PFSK-1 (cell line): Measurements from ENCODE around the gene RPL31.

Experiments
- FOXP2 ChIP-seq: optimal IDR thresholded peaks from 2 replicates; pipeline ENCODE3; 2011; ENCODE audit warnings: borderline replicate concordance, control low read depth, inconsistent platforms; ENCODE audit not compliant: insufficient read depth; ENCODE audit errors: extremely low read length, extremely low read depth
- POLR2AphosphoS5 ChIP-seq: IDR thresholded peaks from 2 replicates; pipeline ENCODE4 v1.6.1; 2012; ENCODE audit warnings: low read depth, mild to moderate bottlenecking, control low read depth, low read length, moderate library complexity
- SIN3A ChIP-seq: IDR thresholded peaks from 2 replicates; pipeline ENCODE4 v1.6.1; 2012; ENCODE audit warnings: mild to moderate bottlenecking, low read length, moderate library complexity, borderline replicate concordance; ENCODE audit not compliant: insufficient read depth
- TF ChIP-seq, protein P1 (sequence below), 2 experiments: IDR thresholded peaks; 2 replicates each; pipeline versions ENCODE4 v1.6.1 to v1.8.0; 2011 to 2012; ENCODE audit warnings: low read depth in 2 of 2, low read length in 2 of 2, control low read depth in 1 of 2, inconsistent platforms in 1 of 2, mild to moderate bottlenecking in 1 of 2, moderate library complexity in 1 of 2; ENCODE audit not compliant: insufficient read depth in 1 of 2

DNA sequence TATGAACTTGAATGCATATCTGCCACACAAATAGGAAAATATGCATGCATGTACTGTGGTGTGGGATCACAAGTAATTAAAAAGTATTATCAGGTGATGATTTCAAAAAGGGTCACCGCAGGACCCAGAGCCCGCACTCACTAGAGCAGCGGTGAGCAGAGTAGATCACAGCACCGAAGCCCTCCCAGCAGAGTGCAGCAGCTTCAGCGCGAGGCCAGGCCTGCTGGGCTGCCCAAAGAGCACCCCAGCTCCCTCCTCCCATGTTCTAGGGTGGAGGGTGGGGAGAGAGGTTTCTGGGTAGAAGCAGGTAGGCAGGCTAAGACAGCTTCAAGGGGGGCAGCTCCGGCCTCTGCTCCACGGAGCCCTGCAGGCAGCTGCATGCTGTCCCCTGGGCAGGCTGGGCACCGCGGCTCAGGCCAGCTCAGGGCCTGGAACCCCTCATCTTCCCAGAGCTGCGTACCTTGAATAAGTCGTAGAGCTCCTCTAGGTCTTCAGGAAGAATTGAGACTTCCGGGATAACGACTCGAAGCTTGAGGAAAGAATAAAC, 24.9 kb downstream of the RPL31 start:
- TF ChIP-seq, protein P1, sequence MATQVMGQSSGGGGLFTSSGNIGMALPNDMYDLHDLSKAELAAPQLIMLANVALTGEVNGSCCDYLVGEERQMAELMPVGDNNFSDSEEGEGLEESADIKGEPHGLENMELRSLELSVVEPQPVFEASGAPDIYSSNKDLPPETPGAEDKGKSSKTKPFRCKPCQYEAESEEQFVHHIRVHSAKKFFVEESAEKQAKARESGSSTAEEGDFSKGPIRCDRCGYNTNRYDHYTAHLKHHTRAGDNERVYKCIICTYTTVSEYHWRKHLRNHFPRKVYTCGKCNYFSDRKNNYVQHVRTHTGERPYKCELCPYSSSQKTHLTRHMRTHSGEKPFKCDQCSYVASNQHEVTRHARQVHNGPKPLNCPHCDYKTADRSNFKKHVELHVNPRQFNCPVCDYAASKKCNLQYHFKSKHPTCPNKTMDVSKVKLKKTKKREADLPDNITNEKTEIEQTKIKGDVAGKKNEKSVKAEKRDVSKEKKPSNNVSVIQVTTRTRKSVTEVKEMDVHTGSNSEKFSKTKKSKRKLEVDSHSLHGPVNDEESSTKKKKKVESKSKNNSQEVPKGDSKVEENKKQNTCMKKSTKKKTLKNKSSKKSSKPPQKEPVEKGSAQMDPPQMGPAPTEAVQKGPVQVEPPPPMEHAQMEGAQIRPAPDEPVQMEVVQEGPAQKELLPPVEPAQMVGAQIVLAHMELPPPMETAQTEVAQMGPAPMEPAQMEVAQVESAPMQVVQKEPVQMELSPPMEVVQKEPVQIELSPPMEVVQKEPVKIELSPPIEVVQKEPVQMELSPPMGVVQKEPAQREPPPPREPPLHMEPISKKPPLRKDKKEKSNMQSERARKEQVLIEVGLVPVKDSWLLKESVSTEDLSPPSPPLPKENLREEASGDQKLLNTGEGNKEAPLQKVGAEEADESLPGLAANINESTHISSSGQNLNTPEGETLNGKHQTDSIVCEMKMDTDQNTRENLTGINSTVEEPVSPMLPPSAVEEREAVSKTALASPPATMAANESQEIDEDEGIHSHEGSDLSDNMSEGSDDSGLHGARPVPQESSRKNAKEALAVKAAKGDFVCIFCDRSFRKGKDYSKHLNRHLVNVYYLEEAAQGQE (IDR thresholded peaks at IDR 0.05; ENCODE audit: insufficient read depth in 1 of 2, low read depth in 2 of 2, low read length in 2 of 2), result no peak
- TF ChIP-seq POLR2AphosphoS5 (no peak), FOXP2 (no peak), SIN3A (no peak)
